GM21825 (cell line): ENCODE results near the gene C16orf54.
"Not testable (repeated sequence)": the region's sequence is repeated elsewhere in the genome, so short reads cannot be mapped to it uniquely, and the experiment has no call there.

ENCODE experiments used
- ATAC-seq: cut with Tn5 transposase; IDR thresholded peaks from one replicate; pipeline ENCODE4 v1.9.1; 2021; ENCODE audit warnings: mild to moderate bottlenecking, moderate library complexity; ENCODE audit not compliant: unreplicated experiment

The C16orf54 gene

DNA sequence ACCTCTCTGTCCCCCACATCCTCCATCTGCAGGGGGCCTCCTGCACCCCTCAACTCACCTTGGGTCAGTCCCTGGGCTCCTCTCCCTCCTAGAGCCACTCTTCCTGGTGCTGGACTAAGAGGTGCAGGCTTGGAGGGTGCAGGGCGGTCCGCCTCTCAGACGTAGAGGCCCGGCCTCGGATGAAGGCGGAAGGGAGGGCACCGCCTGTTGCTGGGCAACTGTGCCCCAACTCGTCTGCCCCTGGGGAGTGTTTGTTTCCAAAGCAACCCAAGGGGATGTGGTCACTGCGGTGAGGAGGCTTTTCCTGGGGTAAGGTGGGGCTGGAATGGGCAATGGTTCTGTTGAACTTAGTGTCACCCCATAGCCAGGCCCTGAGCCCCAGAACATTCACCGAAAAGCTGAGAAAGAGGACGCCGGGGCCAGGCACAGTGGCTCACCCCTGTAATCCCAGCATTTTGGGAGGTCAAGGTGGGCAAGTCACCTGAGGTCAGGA, at the start of gene C16orf54:
C16orf54 (minus strand) TSS at position 138 of the 493 bp plus-strand sequence. CDS start 1,039 bp downstream, outside the sequence.
- peak; percentile 72 for ATAC-seq

- no peak for ATAC-seq
Observed at GRCh38 chr16:29794231-29794710, 48.5 kb upstream of the C16orf54 start.

GRCh38 chr16:29793153-29793552, 47.4 kb upstream of the C16orf54 start:
- ATAC-seq: not testable (repeated sequence)

- no peak for ATAC-seq
Observed at GRCh38 chr16:29791845-29792807, 46.3 kb upstream of the C16orf54 start.

GRCh38 chr16:29790949-29791844, 45.4 kb upstream of the C16orf54 start:
- ATAC-seq: no peak

DNA sequence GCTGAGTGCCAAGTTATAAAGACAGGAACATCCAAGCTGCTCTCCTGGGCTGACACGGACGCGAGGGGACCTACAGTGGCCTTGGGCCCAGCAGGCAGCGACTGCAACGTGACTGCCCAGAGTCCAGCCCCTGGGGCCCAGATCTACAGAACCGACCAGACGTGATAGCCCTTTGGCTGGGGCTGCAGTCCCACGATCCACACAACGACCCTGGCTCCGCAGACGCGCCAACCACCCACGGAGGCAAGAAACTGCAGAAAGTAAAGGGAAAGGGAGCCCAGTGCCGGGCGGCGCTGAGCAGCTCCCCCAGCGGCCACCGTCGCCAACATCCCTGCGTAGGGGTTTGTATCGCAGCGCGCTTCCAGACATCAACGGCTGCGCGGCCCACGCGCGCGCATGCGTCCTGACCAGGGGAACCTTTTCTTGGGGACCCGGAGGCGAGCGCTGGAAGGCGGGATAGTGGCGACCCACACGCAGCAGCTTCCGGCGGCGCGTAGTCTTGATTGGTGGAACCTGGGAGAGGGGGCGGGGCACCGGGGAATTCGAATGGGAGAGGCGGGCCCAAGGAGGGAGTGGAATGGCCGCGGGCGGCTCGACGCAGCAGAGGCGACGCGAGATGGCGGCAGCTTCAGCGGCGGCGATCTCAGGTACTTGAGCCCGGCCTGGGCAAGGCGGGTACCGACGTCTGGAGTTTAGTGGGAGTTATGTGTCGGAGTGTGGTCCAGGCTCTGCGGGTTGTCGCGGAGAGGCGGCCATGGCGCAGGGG, 44.6 kb upstream of the C16orf54 start, which contains the start of gene KIF22:
KIF22 (plus strand) TSS at position 569 of the 766 bp plus-strand sequence; CDS start at position 578, 9 bp downstream.
- ATAC-seq: peak; percentile 89

GRCh38 chr16:29789775-29790182, 44.0 kb upstream of the C16orf54 start:
- no peak for ATAC-seq

- not testable (repeated sequence) for ATAC-seq
Observed at GRCh38 chr16:29787155-29787554, 41.4 kb upstream of the C16orf54 start.

GRCh38 chr16:29784901-29785500, 39.2 kb upstream of the C16orf54 start:
- ATAC-seq: no peak

- no peak for ATAC-seq
Observed at GRCh38 chr16:29784157-29784556, 38.4 kb upstream of the C16orf54 start.

GRCh38 chr16:29783094-29783953, 37.5 kb upstream of the C16orf54 start:
- not testable (repeated sequence) for ATAC-seq

GRCh38 chr16:29779474-29779873, 33.7 kb upstream of the C16orf54 start:
- no peak for ATAC-seq

GRCh38 chr16:29777576-29778350, 32.0 kb upstream of the C16orf54 start, which contains the start of gene ZG16:
Gene ZG16, plus strand, starts transcription at chr16:29778256. Its CDS starts 1,011 bp downstream, at chr16:29779267.
- ATAC-seq: no peak

- no peak for ATAC-seq
Observed at GRCh38 chr16:29775742-29776408, 30.1 kb upstream of the C16orf54 start.

DNA sequence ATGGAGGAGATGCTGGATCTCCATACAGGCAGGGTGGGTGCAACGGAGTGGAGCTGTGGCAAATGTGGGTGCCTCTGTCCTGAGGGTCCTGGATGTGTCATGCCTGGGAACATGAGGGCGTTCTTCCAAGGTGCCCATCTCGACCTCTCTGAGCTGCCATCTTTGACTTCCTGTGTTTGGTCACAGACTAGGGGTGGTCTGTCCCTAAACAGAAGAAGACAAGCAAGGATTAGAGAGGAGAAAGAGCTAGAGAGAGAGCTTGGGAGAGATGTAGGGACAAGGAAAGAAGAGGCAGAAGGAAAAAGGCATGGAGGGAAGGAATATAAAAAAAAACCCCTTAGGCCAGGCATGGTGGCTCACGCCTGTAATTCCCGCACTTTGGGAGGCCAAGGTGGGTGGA, 28.9 kb upstream of the C16orf54 start:
- ATAC-seq: no peak

- not testable (repeated sequence) for ATAC-seq
Observed at GRCh38 chr16:29772330-29772729, 26.5 kb upstream of the C16orf54 start.

DNA sequence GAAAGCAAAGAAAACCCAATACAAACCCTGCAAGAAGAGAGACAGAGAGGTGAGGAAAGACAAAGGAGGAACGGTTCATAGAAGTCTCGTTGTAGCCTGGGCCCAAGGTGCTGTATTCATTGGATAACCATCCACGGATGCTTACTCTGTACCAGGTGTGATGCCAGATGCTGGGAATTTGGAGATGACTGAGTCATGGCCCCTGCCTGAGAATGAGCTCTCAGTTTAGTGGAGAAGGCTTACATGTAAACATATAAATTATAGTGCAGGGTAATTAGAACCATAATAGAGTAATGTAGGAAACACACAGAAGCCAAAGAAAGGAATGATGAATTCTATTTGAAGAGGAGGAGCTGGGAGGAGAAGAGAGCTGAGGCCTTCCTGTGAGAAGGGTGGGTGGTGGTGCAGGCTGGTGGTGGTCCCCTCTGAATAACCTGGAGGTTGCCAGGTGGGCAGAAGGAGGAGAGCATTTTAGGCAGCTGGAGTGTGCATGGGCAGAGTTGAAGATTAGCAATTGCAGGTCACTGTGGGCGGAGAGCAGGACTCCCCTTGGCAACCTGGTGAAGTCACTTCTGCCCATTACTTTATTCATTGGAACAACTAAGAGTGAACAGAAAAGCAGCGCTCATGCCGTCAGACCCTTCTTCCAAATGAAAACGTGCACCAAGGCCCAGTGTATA, 24.6 kb upstream of the C16orf54 start:
- ATAC-seq: no peak
